ENCODE data around the gene MAST4. TPM values are rescaled to one million over a fixed set of nuclear protein-coding genes. Genes with fewer than 3 reads are reported as not detected.
A peak's percentile ranks its signal among the peaks of the same experiment; 100 is the strongest.

MAST4 gene
- total and polyA plus RNA-seq, 2 donors (not counting 1 experiment from before 2014, with no cell fraction given) = 7.0 to 15.2 TPM

DNA sequence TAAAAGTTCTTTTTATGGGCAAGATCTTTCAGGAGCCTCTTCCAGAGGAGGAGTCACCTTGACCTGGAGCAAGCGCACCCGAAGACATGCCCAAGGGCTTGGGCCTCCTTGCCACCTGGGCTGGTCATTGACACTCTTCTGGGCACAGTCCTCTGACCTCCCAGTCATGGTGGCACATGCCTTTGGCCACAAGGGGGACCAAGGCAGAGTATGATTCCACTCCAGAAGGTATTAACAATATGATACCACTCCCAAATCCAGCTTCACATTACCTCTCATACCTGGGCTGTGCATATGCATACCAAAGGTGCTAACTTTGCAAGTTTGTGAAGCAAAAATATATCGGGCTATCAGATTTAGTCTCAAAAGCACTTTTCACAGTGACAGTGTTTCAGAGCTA lies 84.6 kb downstream of the MAST4 start:
- no peaks in the 10 kb centered on the region for H3K79me2 ChIP-seq (ENCODE audit: control insufficient read depth, insufficient read depth, low read length)
- no peak for DNase-seq (ENCODE audit: low read depth in 2 of 2)
- TF ChIP-seq, protein P1, sequence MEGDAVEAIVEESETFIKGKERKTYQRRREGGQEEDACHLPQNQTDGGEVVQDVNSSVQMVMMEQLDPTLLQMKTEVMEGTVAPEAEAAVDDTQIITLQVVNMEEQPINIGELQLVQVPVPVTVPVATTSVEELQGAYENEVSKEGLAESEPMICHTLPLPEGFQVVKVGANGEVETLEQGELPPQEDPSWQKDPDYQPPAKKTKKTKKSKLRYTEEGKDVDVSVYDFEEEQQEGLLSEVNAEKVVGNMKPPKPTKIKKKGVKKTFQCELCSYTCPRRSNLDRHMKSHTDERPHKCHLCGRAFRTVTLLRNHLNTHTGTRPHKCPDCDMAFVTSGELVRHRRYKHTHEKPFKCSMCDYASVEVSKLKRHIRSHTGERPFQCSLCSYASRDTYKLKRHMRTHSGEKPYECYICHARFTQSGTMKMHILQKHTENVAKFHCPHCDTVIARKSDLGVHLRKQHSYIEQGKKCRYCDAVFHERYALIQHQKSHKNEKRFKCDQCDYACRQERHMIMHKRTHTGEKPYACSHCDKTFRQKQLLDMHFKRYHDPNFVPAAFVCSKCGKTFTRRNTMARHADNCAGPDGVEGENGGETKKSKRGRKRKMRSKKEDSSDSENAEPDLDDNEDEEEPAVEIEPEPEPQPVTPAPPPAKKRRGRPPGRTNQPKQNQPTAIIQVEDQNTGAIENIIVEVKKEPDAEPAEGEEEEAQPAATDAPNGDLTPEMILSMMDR (conservative IDR thresholded peaks at IDR 0.05 in 1 of 2, IDR thresholded peaks at IDR 0.05 in 1 of 2; ENCODE audit: low read depth in 1 of 2, low read length in 2 of 2) = peak in 1 of 2 donors; percentile 17
- TF ChIP-seq EZH2 (IDR thresholded peaks at IDR 0.05; ENCODE audit: low read length, missing control alignments) = no peak
- H3K4me3 ChIP-seq (replicated peaks in 1 of 4; ENCODE audit: control extremely low read depth in 1 of 4, insufficient read depth in 1 of 4, low read depth in 3 of 4, low read length in 4 of 4) = no peak overlapping the region
- no peaks in the 10 kb centered on the region for H4K20me1 ChIP-seq (ENCODE audit: control insufficient read depth, extremely low read depth, insufficient read depth, low read length)
- H3K4me2 ChIP-seq (ENCODE audit: extremely low read depth, insufficient read depth, low read length) = no peak overlapping the region
- no peaks in the 10 kb centered on the region for H3K4me1 ChIP-seq (ENCODE audit: control insufficient read depth, extremely low read depth, insufficient read depth, low read length)
- H2AFZ ChIP-seq (ENCODE audit: low read length) = no peak overlapping the region
- H3K9me3 ChIP-seq (ENCODE audit: control insufficient read depth, insufficient read depth, low read depth, low read length) = no peaks in the 10 kb centered on the region
- no peak overlapping the region for H3K9ac ChIP-seq (ENCODE audit: insufficient read depth, low read length)
- peaks cover 4% of the 10 kb centered on the region for H3K27me3 ChIP-seq (ENCODE audit: control insufficient read depth, insufficient read depth, low read length)
- no peaks in the 10 kb centered on the region for H3K36me3 ChIP-seq (ENCODE audit: control insufficient read depth, insufficient read depth, low read length)
- H3K27ac ChIP-seq (ENCODE audit: insufficient read depth, low read length) = no peak overlapping the region

DNA sequence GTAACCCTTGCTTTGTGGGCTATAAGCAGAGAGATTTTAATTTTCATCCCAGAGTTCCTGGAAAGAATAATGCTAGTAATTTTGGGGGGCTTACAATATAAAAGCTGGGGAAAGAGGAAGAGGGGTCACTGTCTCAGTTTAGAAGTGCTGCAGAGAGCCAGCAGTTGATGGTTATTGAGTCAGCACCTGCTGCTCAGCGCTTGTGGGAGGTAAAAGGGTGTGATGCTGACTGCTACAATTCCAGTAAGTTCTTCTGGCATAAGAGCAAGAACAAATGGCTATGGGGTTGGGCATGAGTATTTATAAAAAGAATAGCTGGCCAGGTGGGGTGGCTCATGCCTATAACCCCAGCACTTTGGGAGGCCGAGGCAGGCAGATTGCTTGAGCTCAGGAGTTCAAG lies 88.5 kb downstream of the MAST4 start:
- Histone ChIP-seq H4K20me1 (ENCODE audit: control insufficient read depth, extremely low read depth, insufficient read depth, low read length) (no peaks in the 10 kb centered on the region), H2AFZ (ENCODE audit: low read length) (no peak overlapping the region), H3K4me1 (ENCODE audit: control insufficient read depth, extremely low read depth, insufficient read depth, low read length) (no peaks in the 10 kb centered on the region), H3K4me3 (replicated peaks in 1 of 4; ENCODE audit: control extremely low read depth in 1 of 4, insufficient read depth in 1 of 4, low read depth in 3 of 4, low read length in 4 of 4) (no peak overlapping the region), H3K36me3 (ENCODE audit: control insufficient read depth, insufficient read depth, low read length) (no peaks in the 10 kb centered on the region), H3K4me2 (ENCODE audit: extremely low read depth, insufficient read depth, low read length) (no peak overlapping the region), H3K79me2 (ENCODE audit: control insufficient read depth, insufficient read depth, low read length) (no peaks in the 10 kb centered on the region), H3K27ac (ENCODE audit: insufficient read depth, low read length) (no peak overlapping the region), H3K9me3 (ENCODE audit: control insufficient read depth, insufficient read depth, low read depth, low read length) (no peaks in the 10 kb centered on the region), H3K27me3 (ENCODE audit: control insufficient read depth, insufficient read depth, low read length) (no peaks in the 10 kb centered on the region), H3K9ac (ENCODE audit: insufficient read depth, low read length) (no peak overlapping the region)
- no peak for DNase-seq (ENCODE audit: low read depth in 2 of 2)
- no peak for TF ChIP-seq EZH2 (IDR thresholded peaks at IDR 0.05; ENCODE audit: low read length, missing control alignments)
- TF ChIP-seq, protein P1 (conservative IDR thresholded peaks at IDR 0.05 in 1 of 2, IDR thresholded peaks at IDR 0.05 in 1 of 2; ENCODE audit: low read depth in 1 of 2, low read length in 2 of 2) = no peak

DNA sequence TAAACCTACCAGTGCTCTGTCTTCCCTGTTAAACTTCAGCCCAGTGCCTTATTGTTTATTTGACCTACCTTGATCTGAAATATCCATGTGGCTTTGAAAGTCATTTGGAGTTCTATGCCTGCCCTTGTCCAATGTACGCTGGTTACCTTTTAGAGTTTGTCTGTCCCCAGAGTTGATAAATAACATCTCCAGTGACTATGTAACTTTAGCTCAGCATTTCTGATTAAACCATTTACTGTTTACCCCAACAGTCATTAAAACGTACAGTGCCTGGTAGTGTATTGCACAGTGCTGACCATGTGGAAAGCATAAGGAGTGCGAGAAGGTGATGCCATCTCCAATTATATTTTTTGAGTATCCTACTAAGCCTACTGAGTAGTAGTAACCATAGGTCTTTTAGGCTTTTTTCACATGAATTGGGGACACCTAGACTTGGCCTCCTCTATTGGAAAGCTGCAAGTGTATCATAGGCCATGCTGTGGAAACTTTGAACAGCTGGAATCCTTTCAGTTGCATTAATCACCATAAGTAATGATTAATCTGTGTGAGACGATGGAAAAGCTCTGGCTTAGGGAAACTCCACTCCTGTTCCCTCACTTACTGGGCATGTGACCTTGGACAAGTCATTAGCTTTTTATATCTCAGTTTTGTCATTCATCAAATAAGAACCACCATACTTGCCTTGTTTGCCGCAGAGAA lies 93.5 kb downstream of the MAST4 start:
- no peak overlapping the region for H3K9ac ChIP-seq (ENCODE audit: insufficient read depth, low read length)
- no peaks in the 10 kb centered on the region for H4K20me1 ChIP-seq (ENCODE audit: control insufficient read depth, extremely low read depth, insufficient read depth, low read length)
- H3K36me3 ChIP-seq (ENCODE audit: control insufficient read depth, insufficient read depth, low read length) = no peaks in the 10 kb centered on the region
- H3K27ac ChIP-seq (ENCODE audit: insufficient read depth, low read length) = no peak overlapping the region
- no peaks in the 10 kb centered on the region for H3K9me3 ChIP-seq (ENCODE audit: control insufficient read depth, insufficient read depth, low read depth, low read length)
- H3K4me1 ChIP-seq (ENCODE audit: control insufficient read depth, extremely low read depth, insufficient read depth, low read length) = no peaks in the 10 kb centered on the region
- no peaks in the 10 kb centered on the region for H3K27me3 ChIP-seq (ENCODE audit: control insufficient read depth, insufficient read depth, low read length)
- TF ChIP-seq, protein P1 (conservative IDR thresholded peaks at IDR 0.05 in 1 of 2, IDR thresholded peaks at IDR 0.05 in 1 of 2; ENCODE audit: low read depth in 1 of 2, low read length in 2 of 2) = no peak
- no peak for TF ChIP-seq EZH2 (IDR thresholded peaks at IDR 0.05; ENCODE audit: low read length, missing control alignments)
- no peak overlapping the region for H2AFZ ChIP-seq (ENCODE audit: low read length)
- H3K4me2 ChIP-seq (ENCODE audit: extremely low read depth, insufficient read depth, low read length) = no peak overlapping the region
- H3K4me3 ChIP-seq (replicated peaks in 1 of 4; ENCODE audit: control extremely low read depth in 1 of 4, insufficient read depth in 1 of 4, low read depth in 3 of 4, low read length in 4 of 4) = no peak overlapping the region
- no peak for DNase-seq (ENCODE audit: low read depth in 2 of 2)
- H3K79me2 ChIP-seq (ENCODE audit: control insufficient read depth, insufficient read depth, low read length) = no peaks in the 10 kb centered on the region

Data from fibroblast of lung (primary cell).